ENCODE measurements around the gene TAF8.

- no peak for TF ChIP-seq CTCF (conservative IDR thresholded peaks at IDR 0.05; ENCODE audit: low read depth, low read length)
- TF ChIP-seq EZH2 (IDR thresholded peaks at IDR 0.05; ENCODE audit: low read length, unreplicated experiment): no peak
Observed at GRCh38 chr6:42088101-42088591, 37.8 kb downstream of the TAF8 start.

Data from PC-3 (cell line).